GM23338 (cell line): ENCODE measurements around the gene SLC28A1. TPM values are rescaled to one million over a fixed set of nuclear protein-coding genes. Genes with fewer than 3 reads are reported as not detected.

Experiments
- ATAC-seq: fragments of 200-7000 bp; cut with Tn5 transposase; 3 replicates; pipeline ENCODE4 v1.9.1; 2020
- DNase-seq: peaks from one replicate; pipeline ENCODE4 v3.0.0-alpha.2; 2015; ENCODE audit warnings: low spot score
- H2AFZ ChIP-seq: fragments of 200-600 bp; sonication (generic); 2 replicates; pipeline ENCODE4 v1.8.0; 2016; ENCODE audit warnings: antibody characterized with exemption, mild to moderate bottlenecking, moderate library complexity
- H3F3A ChIP-seq: fragments of 200-600 bp; sonication (generic); replicated peaks from 2 replicates; pipeline ENCODE4 v1.8.0; 2017; ENCODE audit warnings: antibody characterized with exemption, mixed run types, low read depth
- H3K27ac ChIP-seq: fragments of 200-600 bp; sonication (generic); 2 replicates; pipeline ENCODE4 v1.6.1; 2016; ENCODE audit warnings: low read depth
- H3K27me3 ChIP-seq: fragments of 200-600 bp; sonication (generic); 2 replicates; pipeline ENCODE4 v1.8.0; 2016; ENCODE audit warnings: mild to moderate bottlenecking, mixed run types, moderate library complexity; ENCODE audit not compliant: insufficient read depth
- H3K36me3 ChIP-seq: fragments of 200-600 bp; sonication (generic); 2 replicates; pipeline ENCODE4 v1.8.0; 2016; ENCODE audit warnings: mild to moderate bottlenecking; ENCODE audit not compliant: insufficient read depth
- H3K4me1 ChIP-seq: fragments of 200-600 bp; sonication (generic); 2 replicates; pipeline ENCODE4 v1.8.0; 2016; ENCODE audit warnings: mild to moderate bottlenecking, moderate library complexity; ENCODE audit not compliant: insufficient read depth
- H3K4me2 ChIP-seq: fragments of 200-600 bp; sonication (generic); 2 replicates; pipeline ENCODE4 v1.7.1; 2017; ENCODE audit warnings: mixed run types
- H3K4me3 ChIP-seq: fragments of 200-600 bp; sonication (generic); 2 replicates; pipeline ENCODE4 v1.6.1; 2016; ENCODE audit warnings: mixed run types
- H3K79me2 ChIP-seq: fragments of 200-600 bp; sonication (generic); replicated peaks from 2 replicates; pipeline ENCODE4 v1.8.0; 2017; ENCODE audit warnings: mild to moderate bottlenecking; ENCODE audit not compliant: insufficient read depth
- H3K9me2 ChIP-seq: fragments of 200-600 bp; sonication (generic); 2 replicates; pipeline ENCODE4 v1.8.0; 2017; ENCODE audit not compliant: insufficient read depth
- H4K20me1 ChIP-seq: fragments of 200-600 bp; sonication (generic); replicated peaks from 2 replicates; pipeline ENCODE4 v1.8.0; 2017; ENCODE audit warnings: mild to moderate bottlenecking; ENCODE audit not compliant: insufficient read depth
- H3K27ac Mint-ChIP-seq: 2 replicates; pipeline ENCODE4 v1.8.0; 2020; ENCODE audit warnings: inconsistent platforms, mild to moderate bottlenecking, moderate library complexity, mixed read lengths
- H3K27me3 Mint-ChIP-seq: 3 replicates; pipeline ENCODE4 v1.8.0; 2022; ENCODE audit warnings: low read depth, mild to moderate bottlenecking, moderate library complexity, mixed read lengths, inconsistent platforms; ENCODE audit not compliant: insufficient read depth, poor library complexity
- H3K36me3 Mint-ChIP-seq: 3 replicates; pipeline ENCODE4 v1.8.0; 2021; ENCODE audit warnings: low read depth, mild to moderate bottlenecking, inconsistent platforms, moderate library complexity, mixed read lengths
- H3K4me1 Mint-ChIP-seq: 3 replicates; pipeline ENCODE4 v1.8.0; 2020; ENCODE audit warnings: mild to moderate bottlenecking, inconsistent platforms, mixed read lengths
- H3K4me3 Mint-ChIP-seq: 3 replicates; pipeline ENCODE4 v1.8.0; 2021; ENCODE audit warnings: moderate library complexity, mild to moderate bottlenecking, inconsistent platforms, mixed read lengths
- H3K9me3 Mint-ChIP-seq: 3 replicates; pipeline ENCODE4 v1.8.0; 2020; ENCODE audit warnings: moderate library complexity, mild to moderate bottlenecking, inconsistent platforms, mixed read lengths
- CREB1 ChIP-seq: fragments of 250-450 bp; sonication (Bioruptor Pico); IDR thresholded peaks from 2 replicates; pipeline ENCODE4 v1.5.0; 2020; ENCODE audit warnings: low read depth, mild to moderate bottlenecking, moderate library complexity
- CTCF ChIP-seq, 2 experiments: fragments of 200-600 bp in 1 of 2; sonication (generic) in 1 of 2; conservative IDR thresholded peaks; 2 replicates each; pipeline versions ENCODE4 v1.5.1 to v1.6.1; 2016 to 2017; ENCODE audit warnings: antibody characterized with exemption in 2 of 2, low read depth in 2 of 2, mild to moderate bottlenecking in 2 of 2, moderate library complexity in 1 of 2
- ETS1 ChIP-seq: IDR thresholded peaks from 2 replicates; pipeline ENCODE4 v1.6.1; 2016; ENCODE audit warnings: antibody characterized with exemption
- EZH2 ChIP-seq: fragments of 200-600 bp; sonication (generic); IDR thresholded peaks from one replicate; pipeline ENCODE4 v1.8.0; 2017; ENCODE audit warnings: antibody characterized with exemption, mild to moderate bottlenecking, low read depth; ENCODE audit not compliant: unreplicated experiment
- EZH2phosphoT487 ChIP-seq: fragments of 200-600 bp; sonication (generic); IDR thresholded peaks from one replicate; pipeline ENCODE4 v1.8.1; 2018; ENCODE audit warnings: antibody characterized with exemption; ENCODE audit not compliant: unreplicated experiment
- JUNB ChIP-seq: IDR thresholded peaks from one replicate; pipeline ENCODE4 v1.6.1; 2016; ENCODE audit warnings: antibody characterized with exemption; ENCODE audit not compliant: unreplicated experiment
- NANOG ChIP-seq: IDR thresholded peaks from 2 replicates; pipeline ENCODE4 v1.6.1; 2016; ENCODE audit warnings: antibody characterized with exemption, borderline replicate concordance
- POLR2AphosphoS5 ChIP-seq: IDR thresholded peaks from 2 replicates; pipeline ENCODE4 v1.6.1; 2016; ENCODE audit warnings: antibody characterized with exemption, low read depth
- REST ChIP-seq: IDR thresholded peaks from one replicate; pipeline ENCODE4 v1.6.1; 2018; ENCODE audit warnings: antibody characterized with exemption; ENCODE audit not compliant: unreplicated experiment
- STAT1 ChIP-seq: IDR thresholded peaks from one replicate; pipeline ENCODE4 v1.6.1; 2016; ENCODE audit warnings: antibody characterized with exemption; ENCODE audit not compliant: unreplicated experiment
- ZNF114 ChIP-seq: fragments of 250-450 bp; sonication (Bioruptor Pico); IDR thresholded peaks from 2 replicates; pipeline ENCODE4 v1.5.0; 2020; ENCODE audit warnings: mild to moderate bottlenecking, moderate library complexity
- ZNF331 ChIP-seq: fragments of 250-450 bp; sonication (Bioruptor Pico); IDR thresholded peaks from 2 replicates; pipeline ENCODE4 v1.5.0; 2020; ENCODE audit warnings: low read depth, mild to moderate bottlenecking, moderate library complexity
- ZNF462 ChIP-seq: fragments of 250-450 bp; sonication (Bioruptor Pico); IDR thresholded peaks from 2 replicates; pipeline ENCODE4 v1.5.0; 2020; ENCODE audit warnings: mild to moderate bottlenecking, moderate library complexity
- polyA plus RNA-seq: library from polyadenylated mRNA; unstranded; fragments of >200 nt; fragmentation: Nextera tagmentation; extraction: Ambion mirVana; gene quantifications from 2 replicates; pipeline ENCODE4 v1.2.1, GENCODE V29; 2016
- total RNA-seq: library from RNA; depleted of rRNA; stranded (reverse); fragments of >200 nt; shearing (Covaris generic); gene quantifications from 2 replicates; pipeline ENCODE4 v1.2.3, GENCODE V29; 2014

Gene SLC28A1
- total and polyA plus RNA-seq, 2 experiments from 2014 or later, result not detected

- H2AFZ ChIP-seq, result no peak overlapping the region
- TF ChIP-seq EZH2, result no peak
- no peak for TF ChIP-seq ZNF114 (CRISPR knock-in tag)
- TF ChIP-seq STAT1, result no peak
- TF ChIP-seq REST, result no peak
- no peak for TF ChIP-seq ZNF462 (CRISPR knock-in tag)
- no peak for TF ChIP-seq EZH2phosphoT487
- no peak for TF ChIP-seq ZNF331 (CRISPR knock-in tag)
- no peak for TF ChIP-seq POLR2AphosphoS5
- TF ChIP-seq JUNB, result no peak
- no peak for TF ChIP-seq NANOG
- no peak for TF ChIP-seq CTCF (conservative IDR thresholded peaks at IDR 0.05; ENCODE audit: low read depth in 2 of 2)
- no peak for TF ChIP-seq ETS1
- no peak for TF ChIP-seq CREB1 (CRISPR knock-in tag)
- no peaks in the 10 kb centered on the region for H3K79me2 ChIP-seq
- H3K4me1 ChIP-seq, result no peaks in the 10 kb centered on the region; the same call in 1 of the 2 replicates
- no peak overlapping the region for H3K4me2 ChIP-seq
- no peak overlapping the region for H3K27ac ChIP-seq
- Mint-ChIP-seq H3K4me1 (peaks cover 12% of the 10 kb centered on the region), H3K4me3 (no peak overlapping the region), H3K9me3 (no peaks in the 10 kb centered on the region), H3K36me3 (no peaks in the 10 kb centered on the region), H3K27ac (no peak overlapping the region), H3K27me3 (peaks cover 2% of the 10 kb centered on the region)
- H3K9me2 ChIP-seq, result no peaks in the 10 kb centered on the region
- H3F3A ChIP-seq, result no peaks in the 10 kb centered on the region
- no peak overlapping the region for H3K4me3 ChIP-seq
- H3K36me3 ChIP-seq, result no peaks in the 10 kb centered on the region
- H4K20me1 ChIP-seq, result no peaks in the 10 kb centered on the region
- H3K27me3 ChIP-seq, result no peaks in the 10 kb centered on the region
- no peak for DNase-seq
- no peak for ATAC-seq
These were observed 41.4 kb downstream of the SLC28A1 start for GRCh38 chr15:84925906-84926305.
